Measurements from ENCODE around the gene KRTAP9-9.
"Not testable (repeated sequence)": the region's sequence is repeated elsewhere in the genome, so short reads cannot be mapped to it uniquely, and the experiment has no call there.

KRTAP9-9 gene

GRCh38 chr17:41265078-41265477, 9.9 kb downstream of the KRTAP9-9 start, which contains the start of gene KRTAP9-6:
KRTAP9-6 (plus strand) TSS chr17:41265378; CDS start chr17:41265378, 0 bp downstream.
- no peak for DNase-seq (ENCODE audit: low read depth)

- DNase-seq (ENCODE audit: low read depth), result no peak
Observed at GRCh38 chr17:41267711-41268110, 12.5 kb downstream of the KRTAP9-9 start.

GRCh38 chr17:41271323-41271722, 16.1 kb downstream of the KRTAP9-9 start:
- not testable (repeated sequence) for DNase-seq (ENCODE audit: low read depth)

DNA sequence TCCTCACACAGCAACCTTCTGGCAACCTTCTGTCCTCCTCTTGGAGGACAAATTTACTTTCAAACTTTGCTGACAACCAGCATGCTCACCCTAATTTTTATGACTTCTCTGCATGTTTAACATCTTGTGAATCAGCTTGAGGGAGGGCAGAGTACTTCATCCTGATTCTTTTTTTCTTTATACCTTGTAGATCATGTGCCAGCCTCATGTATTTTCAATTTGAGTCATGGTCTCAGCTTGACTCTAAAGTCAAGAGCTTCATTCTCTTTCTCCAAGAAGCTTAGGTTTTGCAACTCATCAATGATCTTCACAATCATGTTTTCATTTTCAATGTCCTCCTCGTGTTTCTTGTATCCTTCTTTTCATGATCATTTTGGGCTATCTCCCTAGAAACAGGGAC, 16.7 kb downstream of the KRTAP9-9 start:
- no peak for DNase-seq (ENCODE audit: low read depth)

DNA sequence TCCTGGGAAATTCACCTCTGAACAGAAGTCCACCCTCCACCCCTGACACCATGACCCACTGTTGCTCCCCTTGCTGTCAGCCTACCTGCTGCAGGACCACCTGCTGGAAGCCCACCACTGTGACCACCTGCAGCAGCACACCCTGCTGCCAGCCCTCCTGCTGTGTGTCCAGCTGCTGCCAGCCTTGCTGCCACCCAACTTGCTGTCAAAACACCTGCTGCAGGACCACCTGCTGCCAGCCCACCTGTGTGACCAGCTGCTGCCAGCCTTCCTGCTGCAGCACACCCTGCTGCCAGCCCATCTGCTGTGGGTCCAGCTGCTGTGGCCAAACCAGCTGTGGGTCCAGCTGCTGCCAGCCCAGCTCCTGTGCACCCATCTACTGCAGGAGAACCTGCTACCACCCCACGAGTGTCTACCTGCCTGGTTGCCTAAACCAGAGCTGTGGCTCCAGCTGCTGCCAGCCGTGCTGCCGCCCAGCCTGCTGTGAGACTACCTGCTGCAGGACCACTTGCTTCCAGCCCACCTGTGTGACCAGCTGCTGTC, 20.5 kb downstream of the KRTAP9-9 start, which contains the start of gene KRTAP9-7:
Gene KRTAP9-7 (plus strand): TSS at position 51 of the 543 bp plus-strand sequence. CDS start 0 bp downstream, at position 51.
- DNase-seq (ENCODE audit: low read depth), result not testable (repeated sequence)

- DNase-seq (ENCODE audit: low read depth), result no peak
Observed at GRCh38 chr17:41278176-41278955, 23.2 kb downstream of the KRTAP9-9 start.

GRCh38 chr17:41284043-41284442, 28.9 kb downstream of the KRTAP9-9 start:
- DNase-seq (ENCODE audit: low read depth), result no peak

DNA sequence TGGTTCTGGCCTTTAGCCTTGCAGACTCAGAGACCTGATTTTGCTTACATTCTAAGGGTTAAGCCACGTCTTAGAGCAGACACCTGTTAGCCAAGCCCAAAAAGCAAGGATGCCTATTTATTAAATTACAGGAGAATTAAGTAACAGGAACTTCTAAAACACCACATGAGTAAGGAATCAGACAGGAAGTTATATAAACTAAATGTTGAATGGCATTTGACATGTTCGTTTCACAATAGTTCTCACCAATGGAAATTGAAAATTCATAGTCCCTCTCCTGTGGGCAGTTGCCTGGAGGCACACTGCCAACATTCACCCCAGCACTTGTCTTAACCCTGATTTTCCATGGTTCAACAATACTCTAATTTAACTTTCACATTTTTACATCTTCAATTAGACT, 29.4 kb downstream of the KRTAP9-9 start:
- DNase-seq (ENCODE audit: low read depth), result no peak

DNA sequence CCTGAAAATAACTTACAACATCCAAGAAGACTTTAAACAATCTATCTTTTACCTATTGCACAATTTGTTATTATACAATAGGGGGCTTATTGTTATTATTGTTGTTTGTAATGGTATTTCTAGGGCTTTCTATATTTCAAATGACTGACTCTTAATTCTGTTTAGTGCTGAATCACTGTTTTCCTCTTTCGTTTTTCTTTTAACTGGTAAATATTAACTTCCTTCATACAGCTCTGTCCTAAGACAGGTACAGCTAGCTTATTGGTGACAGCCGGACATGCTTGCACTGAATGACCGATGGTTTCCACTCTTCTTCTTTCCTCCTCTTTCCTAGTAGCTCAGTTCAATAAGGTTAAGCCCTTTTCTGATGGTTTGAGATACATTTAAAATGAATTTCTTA, 31.9 kb downstream of the KRTAP9-9 start:
- no peak for DNase-seq (ENCODE audit: low read depth)

DNA sequence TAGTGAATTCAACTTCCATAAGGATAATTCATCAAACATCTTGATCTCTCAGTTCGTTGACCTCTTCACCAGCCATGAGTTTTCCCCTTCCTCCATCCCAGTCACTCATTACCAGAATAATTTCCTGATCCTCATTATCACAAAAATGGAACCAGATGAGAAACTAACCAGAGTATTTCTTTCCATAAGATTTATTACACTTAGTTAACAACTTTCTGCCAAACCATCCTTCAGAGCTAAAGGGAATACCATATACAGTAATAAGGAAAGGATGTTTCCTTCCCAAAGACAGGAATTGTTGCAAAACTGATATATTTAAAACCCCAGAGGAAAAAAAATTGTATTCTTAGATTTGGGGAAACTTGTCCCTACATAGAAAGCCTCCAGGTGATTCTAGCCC, 38.8 kb downstream of the KRTAP9-9 start:
- DNase-seq (ENCODE audit: low read depth), result no peak

DNA sequence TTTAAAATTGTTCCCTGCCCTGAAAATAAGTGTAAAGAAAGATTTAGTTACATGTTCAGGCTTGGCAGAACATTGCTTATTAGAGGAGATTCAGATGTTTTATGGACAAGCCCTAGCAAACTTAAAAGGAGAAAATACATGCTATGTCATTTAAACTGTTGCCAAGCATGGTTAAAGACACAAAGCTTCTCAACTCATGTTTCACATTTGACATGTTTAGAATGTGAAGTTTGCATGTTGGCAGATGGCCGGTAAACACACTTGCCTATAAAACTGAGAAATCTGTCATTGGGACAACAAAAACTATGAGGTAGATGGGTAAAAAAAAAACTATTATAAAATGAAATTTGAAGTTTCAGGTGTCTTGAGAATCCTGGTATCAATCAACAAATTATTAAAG, 41.7 kb downstream of the KRTAP9-9 start:
- no peak for DNase-seq (ENCODE audit: low read depth)

DNA sequence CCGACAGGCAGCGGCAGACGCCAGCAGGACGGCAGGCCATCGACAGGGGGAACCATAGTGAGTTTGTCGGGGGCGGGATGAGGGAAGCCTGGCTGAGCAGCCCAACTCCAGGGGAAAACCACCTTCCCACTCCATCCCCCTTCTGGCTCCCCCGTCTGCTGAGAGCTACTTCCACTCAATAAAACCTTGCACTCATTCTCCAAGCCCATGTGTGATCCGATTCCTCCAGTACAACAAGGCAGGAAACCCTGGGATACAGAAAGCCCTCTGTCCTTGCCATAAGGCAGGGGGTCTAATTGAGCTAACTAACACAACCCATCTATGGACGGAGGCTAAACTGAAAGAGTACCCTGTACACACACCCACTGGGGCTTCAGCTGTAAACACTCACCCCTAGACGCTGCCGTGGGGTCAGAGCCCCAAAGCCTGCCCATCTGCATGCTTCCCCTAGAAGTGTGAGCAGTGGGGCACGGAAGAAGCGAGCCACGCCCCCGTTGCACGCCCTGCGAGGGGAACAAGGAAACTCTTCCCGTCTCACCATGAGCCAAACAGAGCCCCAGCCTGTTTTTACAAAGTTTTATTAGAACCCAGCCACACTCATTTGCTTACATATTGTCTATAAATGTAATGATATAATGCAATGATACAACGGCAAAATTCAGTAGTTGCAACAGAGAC, 43.4 kb downstream of the KRTAP9-9 start:
- no peak for DNase-seq (ENCODE audit: low read depth)

GRCh38 chr17:41301204-41301790, 46.1 kb downstream of the KRTAP9-9 start:
- DNase-seq (ENCODE audit: low read depth), result no peak

DNA sequence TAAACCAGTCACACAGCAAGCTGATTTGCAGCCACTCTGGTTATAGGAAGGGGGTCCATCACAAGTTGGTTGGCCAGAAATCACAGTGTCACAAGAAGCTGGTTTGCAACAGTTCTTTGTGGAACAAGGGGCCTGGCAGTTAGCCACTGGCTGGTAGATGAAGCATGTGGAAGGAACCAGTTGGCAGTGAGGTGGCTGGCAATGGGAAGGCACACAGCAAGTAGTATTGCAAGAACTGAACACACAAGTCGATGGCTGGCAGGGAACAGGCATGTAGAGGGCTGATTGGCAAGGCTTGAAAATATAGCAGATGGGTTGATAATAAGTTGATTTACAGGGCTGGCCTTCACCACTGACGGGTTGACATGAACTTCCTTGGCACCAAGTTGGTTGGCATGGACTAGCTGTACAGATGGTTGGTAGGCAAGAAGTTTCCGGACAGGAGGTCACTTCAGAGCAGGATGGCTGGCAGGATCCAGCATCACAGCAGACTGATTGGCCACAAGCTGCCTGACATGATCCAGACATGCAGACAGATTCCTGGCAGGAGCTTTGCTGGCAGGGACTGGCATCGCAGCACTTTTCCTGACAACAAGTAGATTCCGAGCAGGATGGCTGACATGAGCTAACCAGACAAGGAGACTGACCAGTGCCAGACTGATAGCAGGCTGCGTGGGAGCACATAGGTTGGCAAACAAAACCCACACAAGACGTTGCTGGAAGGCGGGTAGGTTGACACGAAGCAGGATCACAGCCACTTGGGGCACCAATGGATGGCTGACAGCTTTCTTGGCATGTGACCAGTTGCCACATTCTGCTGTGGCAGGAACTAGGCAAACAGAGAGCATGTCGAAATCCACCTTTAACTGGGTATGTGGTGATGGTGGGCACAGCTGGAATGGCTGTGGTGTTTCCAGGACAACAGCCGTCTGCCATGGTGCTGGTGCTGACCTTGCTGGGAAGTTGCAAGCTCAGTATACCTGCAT, 47.0 kb downstream of the KRTAP9-9 start, which contains the start of gene KRTAP29-1:
Gene KRTAP29-1 (minus strand): TSS at position 936 of the 986 bp plus-strand sequence. CDS start 0 bp downstream, at position 936.
- no peak for DNase-seq (ENCODE audit: low read depth)

DNA sequence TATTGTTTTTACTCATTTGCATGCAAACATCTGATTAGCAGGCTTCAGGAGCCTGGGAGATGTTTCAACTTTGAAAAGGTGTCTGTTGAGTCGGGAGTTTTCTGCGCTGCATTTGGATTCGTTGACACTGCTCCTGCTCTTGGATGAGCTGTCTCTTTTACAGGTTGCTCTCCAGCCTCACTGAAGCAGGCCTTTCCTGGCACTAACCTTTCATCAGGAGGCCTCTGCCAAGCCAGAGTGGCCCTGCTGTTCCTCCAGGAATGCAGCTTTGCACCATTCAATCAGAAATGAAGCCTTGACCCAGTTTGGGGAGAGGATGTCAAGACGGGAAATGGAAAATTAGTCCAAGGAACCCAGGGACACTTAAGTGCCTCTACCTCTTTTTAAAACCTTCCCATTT, 47.8 kb downstream of the KRTAP9-9 start:
- DNase-seq (ENCODE audit: low read depth), result no peak

GRCh38 chr17:41304091-41304490, 48.9 kb downstream of the KRTAP9-9 start:
- DNase-seq (ENCODE audit: low read depth), result no peak

All from non-pigmented ciliary epithelial cell (primary cell).